ENCODE measurements around the gene UPB1. TPM values are rescaled to one million over a fixed set of nuclear protein-coding genes. Genes with fewer than 3 reads are reported as not detected.

UPB1 gene
- total RNA-seq, 1 donor from 2014 or later, result 0.32 TPM

DNA sequence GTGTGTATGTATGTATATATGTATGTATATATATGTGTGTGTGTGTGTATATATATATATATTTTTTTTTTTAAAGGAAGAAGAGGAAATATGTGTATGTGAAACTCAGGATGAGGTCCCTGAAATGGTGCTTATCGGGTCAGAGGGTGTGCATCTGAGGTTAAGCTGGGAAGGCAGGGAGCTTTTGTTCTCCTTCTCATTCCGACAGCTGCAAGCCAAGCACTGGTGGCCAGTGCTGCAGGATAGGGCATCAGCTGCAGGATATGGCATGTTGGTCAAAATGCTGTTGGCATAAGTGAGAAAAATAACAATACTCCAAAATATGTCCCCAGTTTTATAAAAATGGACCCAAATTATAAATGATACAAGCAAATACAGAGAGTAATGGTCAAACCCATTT lies 68.1 kb downstream of the UPB1 start:
- DNase-seq (ENCODE audit: low spot score), result no peak

DNA sequence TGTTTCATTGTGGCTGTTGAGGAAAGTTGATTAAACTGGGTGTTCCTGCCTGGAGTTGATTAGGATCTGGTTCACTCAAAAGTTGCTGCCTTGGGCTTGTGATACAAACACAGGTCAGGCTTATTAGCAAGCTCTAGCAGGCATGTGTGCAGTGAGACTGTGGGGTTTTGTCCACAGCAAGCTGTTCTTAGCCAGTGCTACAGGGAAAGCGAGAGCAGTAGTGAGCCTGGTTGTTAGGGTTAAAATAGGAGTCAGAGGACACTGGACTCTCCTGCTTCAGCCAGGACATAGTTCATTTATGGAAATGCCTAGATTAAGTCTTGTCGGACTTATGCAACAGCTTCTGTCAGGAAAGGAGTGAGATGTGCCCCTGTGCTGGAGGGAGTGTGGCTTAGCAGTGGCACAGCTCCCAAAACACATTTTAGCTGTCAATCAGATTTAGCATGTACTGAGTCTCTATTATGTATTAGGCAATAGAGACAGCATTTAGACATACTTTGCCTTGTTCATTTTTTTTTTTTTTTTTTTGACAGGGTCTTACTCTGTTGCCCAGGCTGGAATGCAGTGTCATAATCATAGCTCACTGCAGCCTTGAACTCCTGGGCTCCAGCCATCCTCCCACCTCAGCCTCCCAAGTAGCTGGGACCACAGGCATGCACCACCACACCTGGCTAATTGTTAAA lies 69.4 kb downstream of the UPB1 start:
- DNase-seq (ENCODE audit: low spot score), result no peak

DNA sequence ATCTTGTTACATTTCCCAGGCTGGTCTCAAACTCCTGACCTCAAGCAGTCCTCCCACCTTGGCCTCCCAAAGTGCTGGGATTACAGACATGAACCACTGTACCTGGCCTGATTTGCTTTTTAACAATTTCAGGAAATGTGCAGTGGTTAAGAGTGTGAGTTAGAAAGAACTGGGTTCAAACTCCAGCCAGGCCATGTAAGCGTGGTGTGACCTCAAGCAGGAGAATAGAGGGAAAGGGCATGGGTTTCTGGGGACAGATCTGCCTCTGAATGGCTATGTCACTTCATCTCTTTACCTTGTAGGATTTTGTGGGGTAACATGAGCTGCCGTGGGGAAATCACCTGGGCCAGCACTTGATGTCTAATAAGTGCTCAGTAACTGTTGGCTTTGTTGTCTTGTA lies 69.9 kb downstream of the UPB1 start:
- DNase-seq (ENCODE audit: low spot score), result no peak

DNA sequence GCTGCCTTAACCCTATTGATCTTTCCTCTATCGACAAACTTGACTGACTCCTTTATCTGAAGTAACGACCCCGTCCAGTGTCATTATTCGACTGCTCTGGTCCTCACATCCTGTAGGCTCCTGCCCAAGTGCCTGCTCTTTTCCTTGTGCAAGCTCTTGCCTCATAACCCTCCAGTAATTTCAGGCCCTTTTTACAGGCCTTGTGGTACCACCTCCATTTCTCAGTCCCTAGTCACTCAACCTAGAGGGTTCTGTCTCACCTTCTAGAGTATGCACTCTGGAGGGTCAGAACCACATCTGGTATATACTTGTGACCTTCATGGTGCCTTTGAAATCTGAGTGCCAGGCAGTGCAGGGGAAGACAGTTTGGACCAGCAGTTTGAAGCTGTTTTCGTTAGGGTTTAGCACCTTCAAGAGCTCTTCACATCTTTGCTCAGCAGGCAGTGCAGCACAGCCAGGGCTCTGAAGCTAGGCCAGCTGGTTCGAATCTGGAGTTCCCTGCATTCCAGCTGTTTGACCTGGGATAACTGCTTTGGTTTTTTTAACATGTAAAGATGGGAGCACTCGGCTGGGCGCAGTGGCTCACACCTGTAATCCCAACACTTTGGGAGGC lies 71.9 kb downstream of the UPB1 start:
- no peak for DNase-seq (ENCODE audit: low spot score)

DNA sequence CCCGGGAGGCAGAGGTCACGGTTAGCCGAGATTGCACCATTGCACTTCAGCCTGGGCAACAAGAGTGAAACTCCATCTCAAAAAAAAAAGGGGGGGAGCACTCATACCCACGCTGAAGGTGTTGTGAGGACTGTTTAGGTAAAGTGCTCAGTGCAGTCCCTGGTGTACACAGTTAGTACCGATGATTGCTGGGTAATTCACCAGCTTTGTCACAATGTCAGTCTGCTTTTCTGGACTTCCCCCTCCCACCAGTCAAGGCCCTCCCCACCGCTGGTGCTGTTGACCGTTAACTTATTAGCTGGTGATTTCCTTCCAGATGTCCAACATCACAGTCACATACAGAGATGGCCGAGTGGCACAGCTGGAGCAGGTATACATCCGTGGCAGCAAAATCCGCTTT lies 72.5 kb downstream of the UPB1 start:
- DNase-seq (ENCODE audit: low spot score), result no peak

DNA sequence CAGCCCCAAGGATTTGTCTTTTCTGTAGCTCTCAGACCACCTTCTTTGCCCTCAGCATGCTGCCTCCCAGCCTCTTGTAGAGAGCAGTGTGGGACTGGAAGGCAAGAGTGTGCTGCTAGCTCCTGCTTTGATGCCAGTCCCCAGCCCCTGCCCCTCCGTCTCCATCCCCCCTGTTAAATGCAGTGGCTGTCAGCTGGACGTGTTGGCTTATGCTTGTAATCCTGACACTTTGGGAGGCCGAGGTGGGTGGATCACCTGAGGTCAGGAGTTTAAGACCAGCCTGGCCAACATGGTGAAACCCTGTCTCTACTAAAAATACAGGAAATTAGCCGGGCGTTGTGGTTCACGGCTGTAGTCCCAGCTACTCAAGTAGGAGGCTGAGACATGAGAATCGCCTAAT lies 76.1 kb downstream of the UPB1 start:
- DNase-seq (ENCODE audit: low spot score), result no peak

DNA sequence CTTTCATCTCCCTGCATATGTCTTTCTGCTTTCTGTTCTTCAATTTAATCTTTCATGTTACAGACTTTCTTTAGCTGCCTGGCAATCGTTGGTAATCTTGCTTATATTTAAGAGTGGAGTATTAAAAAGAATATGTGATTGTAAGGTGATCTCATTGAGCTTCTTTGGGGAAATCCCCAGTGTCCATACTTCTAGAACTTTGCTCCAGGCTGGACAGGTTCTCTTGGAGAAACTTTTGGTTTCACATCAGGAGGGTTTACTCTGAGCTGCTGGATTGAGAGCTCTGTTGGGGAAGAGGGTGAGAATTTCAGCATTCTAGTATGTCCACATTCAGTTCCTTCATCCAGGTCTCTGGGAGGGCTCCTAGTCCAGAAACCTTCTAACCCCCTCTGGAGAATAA lies 81.6 kb downstream of the UPB1 start:
- DNase-seq (ENCODE audit: low spot score), result no peak

Other genes with a start within 250 kb of the UPB1 start
- gene SPECC1L, start 224.5 kb upstream of the UPB1 start, total RNA-seq, result 69.2 TPM
- 2.6 TPM for gene ADORA2A, start 67.7 kb upstream of the UPB1 start, total RNA-seq
- gene GUCD1, start 59.8 kb downstream of the UPB1 start, total RNA-seq, result 130 TPM
- gene SNRPD3, start 60.7 kb downstream of the UPB1 start, total RNA-seq, result 51.5 TPM
- gene LRRC75B, start 97.7 kb downstream of the UPB1 start, total RNA-seq, result 6.0 TPM
- 4.0 TPM for gene GGT1, start 107.9 kb downstream of the UPB1 start, total RNA-seq